AG10803 (cell line): Measurements from ENCODE around the gene NKD1.

Source experiments
- DNase-seq: peaks from one replicate; pipeline ENCODE4 v3.0.0; 2010; ENCODE audit warnings: low read depth
- H3K4me3 ChIP-seq: 2 replicates; pipeline ENCODE4 v1.5.1; 2011; ENCODE audit warnings: mild to moderate bottlenecking, low read length, control low read depth
- CTCF ChIP-seq: conservative IDR thresholded peaks from 2 replicates; pipeline ENCODE4 v1.5.1; 2011; ENCODE audit warnings: mild to moderate bottlenecking, low read length, control low read depth, inconsistent platforms

NKD1 gene

GRCh38 chr16:50637716-50638602, 89.8 kb downstream of the NKD1 start:
- H3K4me3 ChIP-seq = no peak overlapping the region
- no peak for DNase-seq
- no peak for TF ChIP-seq CTCF

GRCh38 chr16:50638816-50639670, 90.8 kb downstream of the NKD1 start:
- TF ChIP-seq CTCF = no peak
- H3K4me3 ChIP-seq = no peak overlapping the region
- DNase-seq = no peak

- TF ChIP-seq CTCF = no peak
- H3K4me3 ChIP-seq = no peak overlapping the region
Measured at GRCh38 chr16:50640391-50640790, 92.2 kb downstream of the NKD1 start.

GRCh38 chr16:50640919-50641817, 93.0 kb downstream of the NKD1 start:
- TF ChIP-seq CTCF = no peak
- no peak for DNase-seq
- H3K4me3 ChIP-seq = no peak overlapping the region

More at GRCh38 chr16:50640391-50640790, 92.2 kb downstream of the NKD1 start:
- peak; percentile 25 for DNase-seq

GRCh38 chr16:50641818-50642187, 93.6 kb downstream of the NKD1 start:
- TF ChIP-seq CTCF = no peak
- DNase-seq = no peak

GRCh38 chr16:50642349-50642748, 94.2 kb downstream of the NKD1 start:
- TF ChIP-seq CTCF = no peak
- no peak overlapping the region for H3K4me3 ChIP-seq
- no peak for DNase-seq

More at GRCh38 chr16:50641818-50642187, 93.6 kb downstream of the NKD1 start:
- no peak overlapping the region for H3K4me3 ChIP-seq
